ENCODE data around the gene FAM111B. TPM values are rescaled to one million over a fixed set of nuclear protein-coding genes. Genes with fewer than 3 reads are reported as not detected.

FAM111B gene
- total RNA-seq, 1 experiment from 2014 or later, result 69.9 TPM

- Histone ChIP-seq H3K4me3 (no peak overlapping the region), H3K27me3 (no peaks in the 10 kb centered on the region), H3K27ac (no peak overlapping the region), H3K9me3 (replicated peaks) (peaks cover under 1% of the 10 kb centered on the region; the same call in 1 of the 2 replicates), H3K4me1 (no peaks in the 10 kb centered on the region), H3K36me3 (no peaks in the 10 kb centered on the region; the same call in 1 of the 2 replicates)
- DNase-seq, result no peak
These were observed 30.2 kb downstream of the FAM111B start for GRCh38 chr11:59137190-59137589.

DNA sequence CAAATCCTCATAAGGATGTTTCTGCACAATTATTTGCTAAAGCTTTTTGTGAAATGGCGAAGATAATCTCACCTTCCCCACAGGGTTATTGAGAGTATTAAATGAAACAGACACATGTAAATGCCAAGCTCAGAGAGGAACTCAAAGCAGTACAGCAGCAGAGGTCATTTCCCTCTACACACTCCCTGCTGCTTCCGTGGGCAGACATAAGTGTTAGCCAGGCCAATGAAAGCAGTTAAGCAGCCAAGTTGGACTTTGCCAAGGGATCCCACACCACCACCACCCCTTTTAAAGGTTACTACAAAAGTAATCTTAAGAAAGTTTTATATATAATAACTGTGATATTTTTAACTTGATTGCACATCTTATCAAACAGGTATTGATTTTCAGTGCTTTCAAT lies 31.6 kb downstream of the FAM111B start:
- Histone ChIP-seq H3K27me3 (no peaks in the 10 kb centered on the region), H3K9me3 (replicated peaks) (no peaks in the 10 kb centered on the region), H3K27ac (no peak overlapping the region), H3K36me3 (no peaks in the 10 kb centered on the region), H3K4me3 (no peak overlapping the region), H3K4me1 (no peaks in the 10 kb centered on the region)
- DNase-seq, result no peak

DNA sequence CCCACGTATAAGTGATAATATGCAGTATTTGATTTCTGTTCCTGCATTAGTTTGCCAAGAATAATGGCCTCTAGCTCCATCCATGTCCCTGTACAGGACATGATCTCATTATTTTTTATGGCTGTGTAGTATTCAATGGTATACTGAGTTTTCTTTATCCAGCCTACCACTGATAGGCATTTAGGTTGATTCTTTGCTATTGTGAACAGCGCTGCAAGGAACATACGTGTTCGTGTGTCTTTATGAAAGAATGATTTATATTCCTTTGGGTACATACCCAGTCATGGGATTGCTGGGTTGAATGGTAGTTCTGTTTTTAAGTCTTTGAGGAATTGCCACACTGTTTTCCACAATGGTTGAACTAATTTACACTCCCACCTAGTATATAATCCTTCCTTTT lies 34.2 kb downstream of the FAM111B start:
- no peaks in the 10 kb centered on the region for H3K27me3 ChIP-seq
- no peak overlapping the region for H3K27ac ChIP-seq
- H3K36me3 ChIP-seq, result no peaks in the 10 kb centered on the region
- no peak overlapping the region for H3K4me3 ChIP-seq
- H3K9me3 ChIP-seq (replicated peaks), result no peaks in the 10 kb centered on the region
- no peak for DNase-seq
- H3K4me1 ChIP-seq, result no peaks in the 10 kb centered on the region

DNA sequence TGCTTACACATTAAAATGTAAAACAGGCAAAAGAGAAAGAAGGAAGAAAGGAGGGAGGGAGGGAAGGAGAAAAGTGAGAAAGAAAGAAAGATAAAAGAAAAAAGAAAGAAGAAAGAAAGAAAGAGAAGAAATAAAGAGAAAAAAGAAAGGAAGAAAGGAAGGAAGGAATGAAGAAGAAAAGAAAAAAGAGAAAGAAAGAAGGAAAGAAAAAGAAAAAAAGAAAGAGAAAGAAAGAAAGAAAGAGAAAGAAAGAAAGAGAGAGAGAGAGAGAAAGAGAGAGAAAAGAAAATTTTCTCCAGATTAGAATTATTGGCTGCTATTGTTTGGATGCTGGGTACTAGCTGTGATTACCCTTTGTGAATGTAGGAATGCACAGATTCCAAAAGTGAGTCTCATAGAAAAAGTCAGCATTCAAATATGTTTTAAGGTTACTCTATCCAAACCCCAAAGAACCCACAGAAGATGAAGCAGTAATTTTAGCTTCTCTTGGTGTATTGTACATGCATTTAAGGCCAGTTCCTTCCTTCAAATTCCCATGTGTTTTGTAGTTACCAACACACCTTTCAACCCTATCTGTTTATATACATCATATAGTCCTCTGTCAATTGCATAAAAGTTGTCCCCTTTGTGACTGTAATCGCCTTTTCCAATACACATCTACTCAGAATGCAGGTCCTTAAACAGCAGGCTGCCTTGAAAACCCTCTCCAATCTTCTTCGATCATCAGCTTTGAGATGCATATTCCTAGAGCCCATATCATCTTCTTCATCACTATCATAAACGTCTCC lies 34.8 kb downstream of the FAM111B start:
- Histone ChIP-seq H3K4me1 (no peaks in the 10 kb centered on the region), H3K9me3 (replicated peaks) (no peaks in the 10 kb centered on the region), H3K27me3 (no peaks in the 10 kb centered on the region), H3K4me3 (peak overlapping the region; percentile 63), H3K27ac (peak overlapping the region; percentile 41; the same call in 1 of the 2 replicates), H3K36me3 (no peaks in the 10 kb centered on the region)
- no peak for DNase-seq

- Histone ChIP-seq H3K36me3 (no peaks in the 10 kb centered on the region), H3K4me1 (no peaks in the 10 kb centered on the region), H3K27ac (peak within 1 kb of the TSS; percentile 41), H3K27me3 (no peaks in the 10 kb centered on the region), H3K9me3 (replicated peaks) (no peaks in the 10 kb centered on the region), H3K4me3 (peak within 1 kb of the TSS; percentile 63)
- peak; percentile 76 to 80 for DNase-seq
These were observed 35.8 kb downstream of the FAM111B start, which contains the start of gene FAM111A for GRCh38 chr11:59142530-59143507. Gene FAM111A (plus strand): TSS chr11:59142856. CDS start chr11:59148873, 6,017 bp downstream.

- Histone ChIP-seq H3K4me3 (peak overlapping the region; percentile 54), H3K4me1 (no peaks in the 10 kb centered on the region), H3K36me3 (0 out of 2 replicates have a peak, but pooled peaks cover 2% of the 10 kb centered on the region), H3K9me3 (replicated peaks) (no peaks in the 10 kb centered on the region), H3K27ac (peak overlapping the region; percentile 63), H3K27me3 (no peaks in the 10 kb centered on the region)
- DNase-seq, result no peak
These were observed 37.1 kb downstream of the FAM111B start for GRCh38 chr11:59144096-59144495.

- H3K36me3 ChIP-seq, result 0 out of 2 replicates have a peak, but pooled peaks cover 3% of the 10 kb centered on the region
- peak; percentile 47 to 67 for DNase-seq
- no peaks in the 10 kb centered on the region for H3K27me3 ChIP-seq
- no peaks in the 10 kb centered on the region for H3K4me1 ChIP-seq
- peak overlapping the region; percentile 54 for H3K4me3 ChIP-seq
- H3K9me3 ChIP-seq (replicated peaks), result no peaks in the 10 kb centered on the region
- H3K27ac ChIP-seq, result peak overlapping the region; percentile 63
These were observed 37.7 kb downstream of the FAM111B start for GRCh38 chr11:59144579-59145345.

DNA sequence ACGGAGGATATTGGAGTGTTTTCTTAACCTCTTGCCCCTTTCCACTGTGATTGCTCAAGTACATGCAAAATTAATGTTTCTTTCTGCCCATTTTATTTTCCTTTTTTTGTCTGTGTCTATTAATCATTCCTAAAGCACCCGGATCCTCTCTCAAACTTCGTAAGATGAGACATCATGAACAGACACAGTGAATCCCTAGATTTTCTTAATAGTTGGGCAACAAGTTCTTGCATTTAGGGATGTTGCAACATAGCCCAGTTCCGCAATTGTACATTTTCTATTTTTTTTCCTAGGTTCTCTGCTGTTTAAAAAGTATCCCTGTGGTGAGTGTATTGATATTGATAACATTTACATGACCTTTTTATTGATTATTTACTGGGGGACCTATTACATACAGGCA lies 38.5 kb downstream of the FAM111B start:
- no peaks in the 10 kb centered on the region for H3K27me3 ChIP-seq
- H3K4me1 ChIP-seq, result no peaks in the 10 kb centered on the region
- H3K9me3 ChIP-seq (replicated peaks), result no peaks in the 10 kb centered on the region
- 0 out of 2 replicates have a peak, but pooled peaks cover 3% of the 10 kb centered on the region for H3K36me3 ChIP-seq
- peak overlapping the region; percentile 54 for H3K4me3 ChIP-seq
- H3K27ac ChIP-seq, result peak overlapping the region; percentile 63; the same call in 1 of the 2 replicates
- DNase-seq, result no peak

DNA sequence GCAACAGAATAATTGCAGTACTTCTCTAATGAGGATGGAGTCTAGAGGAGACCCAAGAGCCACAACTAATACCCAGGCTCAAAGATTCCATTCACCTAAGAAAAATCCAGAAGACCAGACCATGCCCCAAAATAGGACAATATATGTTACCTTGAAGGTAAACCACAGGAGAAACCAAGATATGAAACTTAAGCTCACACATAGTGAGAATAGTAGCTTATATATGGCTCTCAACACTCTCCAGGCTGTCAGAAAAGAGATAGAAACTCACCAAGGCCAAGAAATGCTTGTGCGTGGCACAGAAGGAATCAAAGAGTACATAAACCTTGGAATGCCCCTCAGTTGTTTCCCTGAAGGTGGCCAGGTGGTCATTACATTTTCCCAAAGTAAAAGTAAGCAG lies 44.7 kb downstream of the FAM111B start:
- H3K4me1 ChIP-seq, result 0 out of 2 replicates have a peak, but pooled peaks cover 3% of the 10 kb centered on the region
- H3K36me3 ChIP-seq, result 0 out of 2 replicates have a peak, but pooled peaks cover 3% of the 10 kb centered on the region
- H3K27ac ChIP-seq, result no peak overlapping the region
- no peak overlapping the region for H3K4me3 ChIP-seq
- no peaks in the 10 kb centered on the region for H3K27me3 ChIP-seq
- no peaks in the 10 kb centered on the region for H3K9me3 ChIP-seq (replicated peaks)
- DNase-seq, result no peak

DNA sequence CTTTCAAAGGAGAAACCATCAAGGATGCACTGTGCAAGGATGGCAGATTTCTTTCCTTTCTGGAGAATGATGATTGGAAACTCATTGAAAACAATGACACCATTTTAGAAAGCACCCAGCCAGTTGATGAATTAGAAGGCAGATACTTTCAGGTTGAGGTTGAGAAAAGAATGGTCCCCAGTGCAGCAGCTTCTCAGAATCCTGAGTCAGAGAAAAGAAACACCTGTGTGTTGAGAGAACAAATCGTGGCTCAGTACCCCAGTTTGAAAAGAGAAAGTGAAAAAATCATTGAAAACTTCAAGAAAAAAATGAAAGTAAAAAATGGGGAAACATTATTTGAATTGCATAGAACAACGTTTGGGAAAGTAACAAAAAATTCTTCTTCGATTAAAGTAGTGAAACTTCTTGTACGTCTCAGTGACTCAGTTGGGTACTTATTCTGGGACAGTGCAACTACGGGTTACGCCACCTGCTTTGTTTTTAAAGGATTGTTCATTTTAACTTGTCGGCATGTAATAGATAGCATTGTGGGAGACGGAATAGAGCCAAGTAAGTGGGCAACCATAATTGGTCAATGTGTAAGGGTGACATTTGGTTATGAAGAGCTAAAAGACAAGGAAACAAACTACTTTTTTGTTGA lies 45.4 kb downstream of the FAM111B start:
- no peak for DNase-seq
- H3K36me3 ChIP-seq, result 0 out of 2 replicates have a peak, but pooled peaks cover 3% of the 10 kb centered on the region
- H3K27me3 ChIP-seq, result no peaks in the 10 kb centered on the region
- H3K4me3 ChIP-seq, result no peak overlapping the region
- H3K9me3 ChIP-seq (replicated peaks), result no peaks in the 10 kb centered on the region
- H3K4me1 ChIP-seq, result 0 out of 2 replicates have a peak, but pooled peaks cover 3% of the 10 kb centered on the region
- no peak overlapping the region for H3K27ac ChIP-seq

- Histone ChIP-seq H3K4me1 (0 out of 2 replicates have a peak, but pooled peaks cover 3% of the 10 kb centered on the region), H3K4me3 (no peak overlapping the region), H3K27ac (no peak overlapping the region), H3K9me3 (replicated peaks) (no peaks in the 10 kb centered on the region), H3K27me3 (no peaks in the 10 kb centered on the region), H3K36me3 (no peaks in the 10 kb centered on the region)
- no peak for DNase-seq
These were observed 47.6 kb downstream of the FAM111B start for GRCh38 chr11:59154610-59155009.

DNA sequence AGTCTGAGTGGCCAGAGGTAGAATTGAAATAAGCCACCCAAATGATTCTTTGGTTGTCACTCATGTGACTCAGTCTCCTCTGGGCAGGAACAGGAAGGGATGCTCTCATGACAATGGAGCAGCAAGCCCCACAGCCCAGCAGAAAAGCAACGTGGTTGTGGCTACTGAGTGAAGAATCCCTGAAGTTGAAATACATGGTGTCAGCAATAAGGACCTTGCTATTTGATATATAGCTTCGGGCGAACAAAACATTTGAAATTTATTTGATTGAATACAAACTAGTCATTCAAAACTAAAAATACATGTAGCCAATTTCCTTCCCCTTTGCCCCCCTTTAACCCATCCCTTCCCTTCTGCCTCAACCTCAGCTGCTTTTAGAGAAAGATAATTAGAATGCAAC lies 50.4 kb downstream of the FAM111B start:
- no peak for DNase-seq
- no peaks in the 10 kb centered on the region for H3K36me3 ChIP-seq
- H3K27ac ChIP-seq, result no peak overlapping the region
- no peaks in the 10 kb centered on the region for H3K27me3 ChIP-seq
- H3K4me1 ChIP-seq, result 0 out of 2 replicates have a peak, but pooled peaks cover 3% of the 10 kb centered on the region
- H3K4me3 ChIP-seq, result no peak overlapping the region
- H3K9me3 ChIP-seq (replicated peaks), result no peaks in the 10 kb centered on the region

- H3K9me3 ChIP-seq (replicated peaks), result no peaks in the 10 kb centered on the region
- no peaks in the 10 kb centered on the region for H3K27me3 ChIP-seq
- 0 out of 2 replicates have a peak, but pooled peaks cover 3% of the 10 kb centered on the region for H3K4me1 ChIP-seq
- no peak overlapping the region for H3K4me3 ChIP-seq
- peak; percentile 26 to 75 for DNase-seq
- H3K27ac ChIP-seq, result no peak overlapping the region
- no peaks in the 10 kb centered on the region for H3K36me3 ChIP-seq
These were observed 51.4 kb downstream of the FAM111B start for GRCh38 chr11:59158206-59159068.
